HEK293 (cell line): Measurements from ENCODE around the gene HOXB13.

ENCODE experiments used
- ZNF24 ChIP-seq: fragments of 450-650 bp; formaldehyde crosslinking; IDR thresholded peaks from 2 replicates; pipeline ENCODE4 v1.5.1; 2016; ENCODE audit warnings: missing biosample characterization, missing genetic modification characterization
- ZNF600 ChIP-seq: fragments of 450-650 bp; formaldehyde crosslinking; IDR thresholded peaks from 2 replicates; pipeline ENCODE4 v1.5.1; 2016; ENCODE audit warnings: missing biosample characterization, missing genetic modification characterization
- TF ChIP-seq, protein P1 (sequence below): fragments of 450-650 bp; formaldehyde crosslinking; IDR thresholded peaks from 2 replicates; pipeline ENCODE4 v1.5.1; 2016; ENCODE audit warnings: missing biosample characterization, missing genetic modification characterization

GRCh38 chr17:48770954-48771353, 42.4 kb upstream of the HOXB13 start:
- TF ChIP-seq ZNF600 (tag by site-specific recombination) (no peak), ZNF24 (tag by site-specific recombination) (no peak)
- TF ChIP-seq, protein P1, sequence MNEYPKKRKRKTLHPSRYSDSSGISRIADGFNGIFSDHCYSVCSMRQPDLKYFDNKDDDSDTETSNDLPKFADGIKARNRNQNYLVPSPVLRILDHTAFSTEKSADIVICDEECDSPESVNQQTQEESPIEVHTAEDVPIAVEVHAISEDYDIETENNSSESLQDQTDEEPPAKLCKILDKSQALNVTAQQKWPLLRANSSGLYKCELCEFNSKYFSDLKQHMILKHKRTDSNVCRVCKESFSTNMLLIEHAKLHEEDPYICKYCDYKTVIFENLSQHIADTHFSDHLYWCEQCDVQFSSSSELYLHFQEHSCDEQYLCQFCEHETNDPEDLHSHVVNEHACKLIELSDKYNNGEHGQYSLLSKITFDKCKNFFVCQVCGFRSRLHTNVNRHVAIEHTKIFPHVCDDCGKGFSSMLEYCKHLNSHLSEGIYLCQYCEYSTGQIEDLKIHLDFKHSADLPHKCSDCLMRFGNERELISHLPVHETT (tag by site-specific recombination): no peak
